Uterus (tissue), 4 donors: ENCODE measurements around the gene ESYT1. TPM values are rescaled to one million over a fixed set of nuclear protein-coding genes. Genes with fewer than 3 reads are reported as not detected.

Source experiments
- DNase-seq, 2 donors: peaks; one replicate each; pipeline ENCODE4 v3.0.0-alpha.2; 2019 to 2020
- H3K27ac ChIP-seq, 2 donors: fragments of 200-600 bp; sonication (generic); 1 replicate in 1 of 2; 2 replicates in 1 of 2; pipeline ENCODE4 v1.5.1; 2016 to 2018
- H3K27me3 ChIP-seq, 2 donors: fragments of 200-600 bp; sonication (generic); one replicate each; pipeline ENCODE4 v1.5.1; 2018 to 2019; ENCODE audit warnings: control low read depth in 1 of 2
- H3K36me3 ChIP-seq, 2 donors: fragments of 200-600 bp; sonication (generic); one replicate each; pipeline ENCODE4 v1.5.1; 2019; ENCODE audit warnings: control low read depth in 1 of 2
- H3K4me1 ChIP-seq, 2 donors: fragments of 200-600 bp; sonication (generic); one replicate each; pipeline ENCODE4 v1.5.1; 2018 to 2019; ENCODE audit warnings: control low read depth in 1 of 2
- H3K4me3 ChIP-seq, 2 donors: fragments of 200-600 bp; sonication (generic); 1 replicate in 1 of 2; 2 replicates in 1 of 2; pipeline ENCODE4 v1.5.1; 2018 to 2019; ENCODE audit warnings: mild to moderate bottlenecking in 1 of 2
- H3K9me3 ChIP-seq, 2 donors: fragments of 200-600 bp; sonication (generic); one replicate each; pipeline ENCODE4 v1.5.1; 2019; ENCODE audit warnings: control low read depth in 1 of 2
- CTCF ChIP-seq, 4 experiments: fragments of 200-600 bp in 2 of 4; fragments of 450-650 bp in 2 of 4; sonication (generic) in 2 of 4; IDR thresholded peaks; one replicate each; pipeline ENCODE4 v1.5.1; 2016 to 2019; ENCODE audit warnings: antibody characterized with exemption in 4 of 4, mild to moderate bottlenecking in 2 of 4, moderate library complexity in 1 of 4
- POLR2A ChIP-seq, 2 donors: fragments of 450-650 bp; IDR thresholded peaks; one replicate each; pipeline ENCODE4 v1.6.1; 2016; ENCODE audit warnings: antibody characterized with exemption in 2 of 2, mild to moderate bottlenecking in 1 of 2, moderate library complexity in 1 of 2
- intact Hi-C: fragments of 100-400 bp; cut with DNase I; formaldehyde crosslinking; loops from one replicate; pipeline ENCODE4 v1.15.1; 2023; ENCODE audit warnings: low total_unique reads
- total RNA-seq, 4 donors: library from RNA; depleted of rRNA in 3 of 4; stranded (reverse); fragments of >200 nt in 3 of 4; gene quantifications; one replicate each; pipeline versions ENCODE4 v1.1.0 to v1.2.4, GENCODE V29; 2014 to 2023
- donor health status: DM: yes; HTN: yes; CAD: no.

Gene ESYT1
- total RNA-seq, 4 donors from 2014 or later: 98.4 to 203 (median 134) TPM

GRCh38 chr12:56160193-56160763 is 32.2 kb downstream of the ESYT1 start:
- no peaks in the 10 kb centered on the region for H3K36me3 ChIP-seq
- no peak for DNase-seq
- no peak for TF ChIP-seq CTCF (IDR thresholded peaks at IDR 0.05)
- no peak for TF ChIP-seq POLR2A (IDR thresholded peaks at IDR 0.05)
- H3K4me1 ChIP-seq: peaks cover 0 to 16% of the 10 kb centered on the region in 2 donors
- no peaks in the 10 kb centered on the region for H3K27me3 ChIP-seq
- intact Hi-C loops: loop anchor here (5.0 kb wide), 1 partner anchor 33 kb away; the partner anchor contains the start of gene ESYT1
- H3K27ac ChIP-seq: peak overlapping the region; percentile 99
- H3K9me3 ChIP-seq: no peaks in the 10 kb centered on the region
- H3K4me3 ChIP-seq: peak overlapping the region; percentile 89 to 98

- no peak for TF ChIP-seq CTCF (IDR thresholded peaks at IDR 0.05)
- no peak for TF ChIP-seq POLR2A (IDR thresholded peaks at IDR 0.05)
- intact Hi-C loops: loop anchor here (5.0 kb wide), 1 partner anchor 34 kb away; the partner anchor contains the start of gene ESYT1
- peak overlapping the region; percentile 99 for H3K27ac ChIP-seq
- H3K36me3 ChIP-seq: no peaks in the 10 kb centered on the region
- no peak for DNase-seq
- H3K4me1 ChIP-seq: peaks cover 0 to 16% of the 10 kb centered on the region in 2 donors
- no peaks in the 10 kb centered on the region for H3K9me3 ChIP-seq
- H3K27me3 ChIP-seq: no peaks in the 10 kb centered on the region
- peak overlapping the region; percentile 89 to 98 for H3K4me3 ChIP-seq
These were observed 33.0 kb downstream of the ESYT1 start for GRCh38 chr12:56160894-56161689.

GRCh38 chr12:56161690-56162351 is 33.8 kb downstream of the ESYT1 start:
- no peaks in the 10 kb centered on the region for H3K36me3 ChIP-seq
- no peak overlapping the region for H3K4me3 ChIP-seq
- no peaks in the 10 kb centered on the region for H3K9me3 ChIP-seq
- TF ChIP-seq POLR2A (IDR thresholded peaks at IDR 0.05) (no peak), CTCF (IDR thresholded peaks at IDR 0.05) (no peak)
- DNase-seq: no peak
- peaks cover 0 to 16% of the 10 kb centered on the region in 2 donors for H3K4me1 ChIP-seq
- H3K27me3 ChIP-seq: no peaks in the 10 kb centered on the region
- H3K27ac ChIP-seq: peak overlapping the region; percentile 99
- intact Hi-C loops: loop anchor here (5.0 kb wide), 1 partner anchor 35 kb away; the partner anchor contains the start of gene ESYT1

- H3K27me3 ChIP-seq: no peaks in the 10 kb centered on the region
- no peak for DNase-seq
- H3K4me1 ChIP-seq: peaks cover 0 to 16% of the 10 kb centered on the region in 2 donors
- intact Hi-C loops: loop anchor here (5.0 kb wide), 1 partner anchor 35 kb away; the partner anchor contains the start of gene ESYT1
- H3K9me3 ChIP-seq: no peaks in the 10 kb centered on the region
- H3K4me3 ChIP-seq: no peak overlapping the region
- peak overlapping the region; percentile 13 to 99 for H3K27ac ChIP-seq
- no peaks in the 10 kb centered on the region for H3K36me3 ChIP-seq
- no peak for TF ChIP-seq POLR2A (IDR thresholded peaks at IDR 0.05)
- TF ChIP-seq CTCF (IDR thresholded peaks at IDR 0.05): no peak
These were observed 34.6 kb downstream of the ESYT1 start for GRCh38 chr12:56162468-56163290.
